Stomach (tissue), 4 donors: ENCODE results near the gene MLKL.

Experiments used
- EP300 ChIP-seq: sonication (generic); formaldehyde crosslinking; IDR thresholded peaks from one replicate; pipeline ENCODE4 v1.6.1; 2017; ENCODE audit warnings: antibody characterized with exemption
- POLR2AphosphoS5 ChIP-seq, 3 donors: sonication (generic); formaldehyde crosslinking; IDR thresholded peaks; one replicate each; pipeline ENCODE4 v1.6.1; 2016; ENCODE audit warnings: antibody characterized with exemption in 3 of 3

- no peak for TF ChIP-seq EP300
- TF ChIP-seq POLR2AphosphoS5 (IDR thresholded peaks at IDR 0.05), result no peak
Observed at GRCh38 chr16:74700116-74700437, 585 bp downstream of the MLKL start.
